GM12875 (cell line): ENCODE results near the gene CLK3.

Source experiments
- H3K4me3 ChIP-seq: one replicate; pipeline ENCODE4 v1.5.1; 2011; ENCODE audit warnings: low read depth, low read length, control low read depth
- CTCF ChIP-seq: IDR thresholded peaks from 2 replicates; pipeline ENCODE4 v1.5.1; 2011; ENCODE audit warnings: low read depth, mild to moderate bottlenecking, control low read depth, inconsistent platforms, low read length, moderate library complexity, borderline replicate concordance; ENCODE audit not compliant: insufficient read depth

The CLK3 gene

DNA sequence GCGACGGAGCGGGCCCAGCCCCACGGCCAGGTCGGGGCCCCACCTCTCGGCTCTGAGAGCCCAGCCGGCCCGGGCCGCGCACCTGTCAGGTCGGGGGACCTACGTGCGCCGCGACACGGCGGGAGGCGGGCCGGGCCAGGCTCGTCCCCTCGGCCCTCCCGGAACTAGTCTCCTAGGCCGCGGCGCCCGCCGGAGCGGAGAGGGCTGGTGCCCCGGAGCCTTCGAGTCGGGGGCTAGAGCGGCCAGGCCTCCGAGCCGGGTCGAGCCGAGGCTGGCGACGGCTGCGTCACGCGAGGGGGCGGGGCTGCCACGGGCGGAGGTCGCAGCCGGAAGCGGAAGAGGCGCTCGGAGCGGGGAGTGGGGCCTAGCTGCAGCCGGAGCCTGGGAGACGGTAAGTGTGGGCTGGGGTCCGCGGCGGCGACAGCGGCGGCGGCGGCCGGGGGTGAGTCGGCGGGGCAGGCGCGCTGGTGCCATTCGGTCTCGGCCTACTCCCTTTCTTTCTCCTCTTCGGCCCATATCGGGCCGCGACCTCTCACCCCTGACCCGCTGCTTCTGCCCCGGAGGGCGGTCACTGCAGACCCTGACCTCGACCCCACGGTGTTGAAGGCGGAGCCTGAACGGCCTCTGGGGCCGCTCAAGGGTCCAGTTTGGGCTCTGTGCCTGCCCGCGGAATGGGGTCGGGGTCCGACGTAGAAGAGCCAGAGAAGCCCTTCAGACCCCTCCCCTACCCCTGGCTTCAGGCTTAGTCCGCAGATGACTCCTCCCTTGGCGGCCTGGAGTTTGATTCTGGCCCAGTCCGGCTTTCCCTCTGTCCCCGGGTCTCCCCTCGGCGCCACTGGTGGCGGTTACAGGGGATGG is at the start of gene CLK3:
TSS of gene CLK3 (plus strand) at position 329 of the 858 bp plus-strand sequence. CDS start 3,361 bp downstream, outside the sequence.
- no peak for TF ChIP-seq CTCF

GRCh38 chr15:74568594-74568993 is 47.0 kb upstream of the CLK3 start:
- TF ChIP-seq CTCF, result no peak

More for the DNA sequence above, at the start of gene CLK3:
- peak within 1 kb of the TSS; percentile 86 for H3K4me3 ChIP-seq

GRCh38 chr15:74569731-74570070 is 45.9 kb upstream of the CLK3 start:
- H3K4me3 ChIP-seq, result no peak overlapping the region
- no peak for TF ChIP-seq CTCF

More at GRCh38 chr15:74568594-74568993, 47.0 kb upstream of the CLK3 start:
- H3K4me3 ChIP-seq, result no peak overlapping the region

DNA sequence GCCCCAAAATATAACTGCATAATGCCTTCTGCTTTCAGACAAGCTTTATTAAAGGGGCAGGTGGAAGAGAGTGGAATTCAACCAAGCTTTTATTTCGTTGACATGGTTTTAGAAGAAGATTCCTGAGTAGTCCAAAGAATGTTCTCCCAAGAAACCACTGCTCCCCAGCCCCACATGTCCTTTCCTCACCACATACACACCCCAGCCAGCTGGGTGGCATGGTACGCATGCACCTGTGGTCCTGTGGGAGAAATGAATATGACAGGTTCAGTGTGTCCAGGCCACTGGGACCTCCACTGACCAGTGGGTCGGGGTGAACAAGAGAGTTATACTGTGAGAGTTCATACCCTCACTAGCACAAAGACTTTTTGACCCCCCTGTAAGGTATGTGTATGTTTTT is 44.4 kb upstream of the CLK3 start:
- H3K4me3 ChIP-seq, result no peak overlapping the region
- TF ChIP-seq CTCF, result no peak

DNA sequence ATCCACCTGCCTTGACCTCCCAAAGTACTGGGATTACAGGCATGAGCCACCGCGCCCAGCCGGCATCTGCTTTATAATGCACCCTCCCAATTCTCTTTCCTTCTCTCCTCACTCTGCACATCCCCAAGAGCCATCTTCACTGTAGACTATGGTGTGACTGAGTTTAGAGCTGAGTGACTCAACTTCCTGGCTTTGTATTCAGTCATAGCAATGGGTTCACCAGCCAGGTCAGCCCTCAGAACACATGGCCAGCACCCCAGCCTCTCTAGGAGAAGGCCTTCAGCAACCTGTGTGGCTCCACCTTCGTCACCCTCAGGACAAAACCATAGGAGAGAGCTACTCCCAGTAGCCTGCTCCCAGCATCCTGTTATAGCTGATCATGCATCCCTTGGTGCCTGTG is 41.6 kb upstream of the CLK3 start:
- no peak overlapping the region for H3K4me3 ChIP-seq
- no peak for TF ChIP-seq CTCF

- no peak for TF ChIP-seq CTCF
Measured at GRCh38 chr15:74578496-74578994, 37.1 kb upstream of the CLK3 start.

GRCh38 chr15:74579001-74579400 is 36.6 kb upstream of the CLK3 start:
- TF ChIP-seq CTCF, result no peak

More at GRCh38 chr15:74578496-74578994, 37.1 kb upstream of the CLK3 start:
- H3K4me3 ChIP-seq, result no peak overlapping the region

More at GRCh38 chr15:74579001-74579400, 36.6 kb upstream of the CLK3 start:
- no peak overlapping the region for H3K4me3 ChIP-seq
